Heart left ventricle (tissue), 16 donors: ENCODE measurements around the gene BBS1. TPM values are rescaled to one million over a fixed set of nuclear protein-coding genes. Genes with fewer than 3 reads are reported as not detected.

Experiments used
- ATAC-seq, 4 donors: fragments of 200-7000 bp; cut with Tn5 transposase; one replicate each; pipeline ENCODE4 v1.9.1; 2020 to 2022; ENCODE audit warnings: moderate library complexity in 4 of 4, mild to moderate bottlenecking in 3 of 4, moderate number of reproducible peaks in 1 of 4
- DNase-seq, 5 donors: peaks; one replicate each; pipeline ENCODE4 v3.0.0-alpha.2; 2020
- H3K27ac ChIP-seq, 12 donors: fragments of 200-600 bp; sonication (generic) in 4 of 12; one replicate each; pipeline versions ENCODE4 v1.5.0 to v1.8.0; 2016 to 2022; ENCODE audit warnings: mild to moderate bottlenecking in 2 of 12
- H3K27me3 ChIP-seq, 9 donors: fragments of 200-600 bp; sonication (generic) in 2 of 9; one replicate each; pipeline versions ENCODE4 v1.5.1 to v1.8.0; 2016 to 2022; ENCODE audit warnings: mild to moderate bottlenecking in 3 of 9
- H3K36me3 ChIP-seq, 9 donors: fragments of 200-600 bp; sonication (generic) in 2 of 9; one replicate each; pipeline versions ENCODE4 v1.5.0 to v1.8.0; 2018 to 2022; ENCODE audit warnings: mild to moderate bottlenecking in 2 of 9
- H3K4me1 ChIP-seq, 12 donors: fragments of 200-600 bp; sonication (generic) in 4 of 12; one replicate each; pipeline versions ENCODE4 v1.5.0 to v1.8.0; 2016 to 2022; ENCODE audit warnings: mild to moderate bottlenecking in 3 of 12
- H3K4me3 ChIP-seq, 12 donors: fragments of 200-600 bp; sonication (generic) in 4 of 12; one replicate each; pipeline versions ENCODE4 v1.5.0 to v1.8.0; 2017 to 2022; ENCODE audit warnings: mild to moderate bottlenecking in 9 of 12, moderate library complexity in 4 of 12
- H3K9me3 ChIP-seq, 12 donors: fragments of 200-600 bp; sonication (generic) in 4 of 12; one replicate each; pipeline versions ENCODE4 v1.5.0 to v1.8.0; 2016 to 2022; ENCODE audit warnings: mild to moderate bottlenecking in 1 of 12
- CTCF ChIP-seq, 12 donors: fragments of 200-600 bp; sonication (generic) in 4 of 12; IDR thresholded peaks; one replicate each; pipeline versions ENCODE4 v1.5.0 to v1.8.0; 2018 to 2022; ENCODE audit warnings: antibody characterized with exemption in 12 of 12, mild to moderate bottlenecking in 5 of 12
- POLR2A ChIP-seq, 2 donors: fragments of 450-650 bp; IDR thresholded peaks; one replicate each; pipeline ENCODE4 v1.6.1; 2017; ENCODE audit warnings: antibody characterized with exemption in 2 of 2, mild to moderate bottlenecking in 2 of 2, moderate library complexity in 2 of 2
- WGBS, 4 donors: extraction: QIAGEN DNeasy Blood & Tissue Kit in 2 of 4; methylation state at CpG; one replicate each; pipeline versions ENCODE4 v1.1.5 to v1.1.7; 2013 to 2018; 5-methylcytosine and 5-hydroxymethylcytosine counted together
- intact Hi-C, 10 donors: fragments of 100-400 bp; cut with DNase I; formaldehyde crosslinking; loops; one replicate each; pipeline versions ENCODE4 v1.11.1 to v1.14.2; 2022
- polyA plus RNA-seq, 2 donors: library from polyadenylated mRNA; stranded (reverse); fragments of 200-250 nt; gene quantifications; one replicate each; pipeline ENCODE4 v1.2.3, GENCODE V29; 2013
- total RNA-seq, 9 donors: library from RNA; depleted of rRNA in 2 of 9; stranded (reverse); fragments of >200 nt in 2 of 9; fragmentation: NEBNext Ultra II Directional in 3 of 9; extraction: Animal tissue kit (Norgen Biotek cat#: 25700) in 3 of 9; gene quantifications; one replicate each; pipeline versions ENCODE4 v1.1.0 to v1.2.4, GENCODE V29; 2016 to 2023
- donor health status: ischemic (EF 13 %, LVEDD 7.1; RV severe dilation, severe dysfunction).
- donor health status: healthy with polysubstance abuse.
- donor health status: DM: no; HTN: yes; CAD: no.
- donor health status: DM: no; HTN: no; CAD: no.
- donor health status: ischemic (EF 25% LVEDD 6.9; RV normal size, moderate dysfunction).
- donor health status: ischemic (EF 25% LVEDD 5.7; RV mildly dilated, moderate dysfunction).
- donor health status: healthy.
- donor health status: DM: yes; HTN: yes; CAD: no.
- donor health status: ischemic (EF 35%, LVEDD 5.7; RV mildly dilated, moderate dysfunction).
- donor health status: nonischemic (EF 11% LVEDD 7.7; RV severe dilation, severe dysfunction).
- donor health status: DM: yes; HTN: yes; CAD: no.
- donor health status: PGD.
- donor health status: ischemic (EF 29% LVEDD 5.4; RV normal size, mild dysfunction).
- donor health status: nonischemic (EF 23%, LVEDD 6.1; RV moderate dilation, normal function).

BBS1 gene
- total and polyA plus RNA-seq, 11 donors: 11.0 to 51.8 (median 18.5) TPM

- peaks cover 0 to 17% (median 12%) of the 10 kb centered on the region in 12 donors for H3K4me1 ChIP-seq
- no peak overlapping the region for H3K4me3 ChIP-seq
- peaks cover 0 to 6% (median 0%) of the 10 kb centered on the region in 9 donors for H3K27me3 ChIP-seq
- no peak overlapping the region for H3K27ac ChIP-seq
- no peak for TF ChIP-seq CTCF (IDR thresholded peaks at IDR 0.05)
- TF ChIP-seq POLR2A (IDR thresholded peaks at IDR 0.05): no peak
- ATAC-seq (no peak), DNase-seq (no peak)
- no peaks in the 10 kb centered on the region for H3K9me3 ChIP-seq
- H3K36me3 ChIP-seq: peaks cover 0 to 13% (median 0%) of the 10 kb centered on the region in 9 donors
- intact Hi-C loops: loop anchor here in 1 of 10 donors (10.0 kb wide), 1 partner anchor 270 kb away; no protein-coding TSS in a partner anchor
- 88 to 96% (median 90%) methylated on average over 11 to 14 of the region's 14 CpGs for WGBS, 4 donors
Measured at GRCh38 chr11:66564538-66564937, 54.1 kb downstream of the BBS1 start.

GRCh38 chr11:66564984-66565383, 54.5 kb downstream of the BBS1 start:
- no peaks in the 10 kb centered on the region for H3K9me3 ChIP-seq
- intact Hi-C loops: loop anchor here in 1 of 10 donors (10.0 kb wide), 1 partner anchor 270 kb away; no protein-coding TSS in a partner anchor
- TF ChIP-seq POLR2A (IDR thresholded peaks at IDR 0.05): no peak
- TF ChIP-seq CTCF (IDR thresholded peaks at IDR 0.05): no peak
- no peak overlapping the region for H3K27ac ChIP-seq
- no peak overlapping the region for H3K4me3 ChIP-seq
- H3K4me1 ChIP-seq: peaks cover 0 to 17% (median 12%) of the 10 kb centered on the region in 12 donors
- ATAC-seq (no peak), DNase-seq (no peak)
- H3K27me3 ChIP-seq: peaks cover 0 to 6% (median 0%) of the 10 kb centered on the region in 9 donors
- H3K36me3 ChIP-seq: peaks cover 0 to 13% (median 0%) of the 10 kb centered on the region in 9 donors
- 89 to 94% (median 90%) methylated on average over 5 of the region's 5 CpGs for WGBS, 4 donors

GRCh38 chr11:66566221-66566620, 55.8 kb downstream of the BBS1 start:
- WGBS, 4 donors: 91 to 95% (median 93%) methylated on average over 7 to 8 of the region's 8 CpGs
- no peak for DNase-seq
- Histone ChIP-seq H3K4me1 (peaks cover 0 to 17% (median 12%) of the 10 kb centered on the region in 12 donors), H3K4me3 (no peak overlapping the region), H3K27ac (no peak overlapping the region), H3K27me3 (peaks cover 0 to 6% (median 0%) of the 10 kb centered on the region in 9 donors), H3K9me3 (no peaks in the 10 kb centered on the region), H3K36me3 (peaks cover 0 to 13% (median 0%) of the 10 kb centered on the region in 9 donors)
- no peak for ATAC-seq
- intact Hi-C loops: loop anchor here in 1 of 10 donors (10.0 kb wide), 1 partner anchor 269 kb away; no protein-coding TSS in a partner anchor
- TF ChIP-seq POLR2A (IDR thresholded peaks at IDR 0.05) (no peak), CTCF (IDR thresholded peaks at IDR 0.05) (no peak)

GRCh38 chr11:66567787-66568123, 57.3 kb downstream of the BBS1 start:
- no peak for TF ChIP-seq POLR2A (IDR thresholded peaks at IDR 0.05)
- no peak for TF ChIP-seq CTCF (IDR thresholded peaks at IDR 0.05)
- WGBS, 4 donors: 52 to 65% (median 59%) methylated on average over 9 to 15 of the region's 15 CpGs
- intact Hi-C loops: loop anchor here in 1 of 10 donors (10.0 kb wide), 1 partner anchor 267 kb away; no protein-coding TSS in a partner anchor
- Histone ChIP-seq H3K4me3 (peak overlapping the region; percentile 53 to 94 (median 68)), H3K27ac (peak overlapping the region in 5 of 12 donors; percentile 37 to 71 (median 47)), H3K4me1 (peaks cover 0 to 17% (median 12%) of the 10 kb centered on the region in 12 donors), H3K27me3 (peaks cover 0 to 6% (median 0%) of the 10 kb centered on the region in 9 donors), H3K36me3 (peaks cover 0 to 13% (median 0%) of the 10 kb centered on the region in 9 donors), H3K9me3 (no peaks in the 10 kb centered on the region)
- no peak for ATAC-seq
- no peak for DNase-seq
